ENCODE data around the gene ABI2. TPM values are rescaled to one million over a fixed set of nuclear protein-coding genes. Genes with fewer than 3 reads are reported as not detected.
A peak's percentile ranks its signal among the peaks of the same experiment; 100 is the strongest.

Gene ABI2
- total RNA-seq, 1 experiment from 2014 or later = 141 TPM

GRCh38 chr2:203484266-203485112, 156.3 kb downstream of the ABI2 start:
- Histone ChIP-seq H3K18ac (ENCODE audit: insufficient read length, low read depth, low read length) (no peak overlapping the region), H4K5ac (ENCODE audit: insufficient read length, low read depth, low read length) (no peak overlapping the region), H2AFZ (ENCODE audit: low read length) (no peak overlapping the region), H3K4me2 (ENCODE audit: insufficient read depth, insufficient read length, low read length) (no peak overlapping the region), H2AK5ac (ENCODE audit: insufficient read length, low read length) (no peak overlapping the region), H2BK120ac (ENCODE audit: low read depth, low read length, poor library complexity, severe bottlenecking) (no peak overlapping the region), H3K79me2 (ENCODE audit: insufficient read depth, low read length) (no peaks in the 10 kb centered on the region), H3K4me1 (ENCODE audit: insufficient read depth, low read length) (no peaks in the 10 kb centered on the region), H3K9me3 (ENCODE audit: control insufficient read depth, low read depth, low read length) (no peaks in the 10 kb centered on the region), H2BK20ac (ENCODE audit: low read depth, low read length, poor library complexity, severe bottlenecking) (no peak overlapping the region), H3K9ac (ENCODE audit: extremely low read depth, insufficient read length, low read length) (no peak overlapping the region), H3K27me3 (ENCODE audit: insufficient read depth, low read length) (no peaks in the 10 kb centered on the region), H2BK15ac (ENCODE audit: low read depth, low read length) (no peak overlapping the region), H3K79me1 (ENCODE audit: insufficient read depth, low read depth, low read length, poor library complexity, severe bottlenecking) (no peaks in the 10 kb centered on the region), H2BK5ac (ENCODE audit: insufficient read length, low read length) (no peak overlapping the region), H4K20me1 (ENCODE audit: control insufficient read depth, insufficient read depth, insufficient read length) (no peaks in the 10 kb centered on the region), H3K4ac (ENCODE audit: low read depth, low read length) (no peak overlapping the region), H3K27ac (ENCODE audit: insufficient read length, low read depth, low read length) (no peak overlapping the region), H4K8ac (replicated peaks; ENCODE audit: insufficient read length, low read depth, low read length) (no peak overlapping the region), H4K91ac (ENCODE audit: insufficient read length, low read depth, low read length) (no peak overlapping the region), H3K56ac (ENCODE audit: insufficient read length, low read depth, low read length) (no peak overlapping the region), H2BK12ac (ENCODE audit: insufficient read length, low read depth, low read length) (no peak overlapping the region), H3K23me2 (ENCODE audit: insufficient read length, low read depth, low read length, poor library complexity, severe bottlenecking) (no peaks in the 10 kb centered on the region), H3T11ph (ENCODE audit: low read length) (no peak overlapping the region), H3K23ac (ENCODE audit: insufficient read length, low read depth, low read length) (no peak overlapping the region), H3K14ac (ENCODE audit: insufficient read depth, low read length) (no peak overlapping the region)
- DNase-seq = peak; percentile 33
- no peaks in the 10 kb centered on the region for H3K27me3 Mint-ChIP-seq (ENCODE audit: low read depth)
- TF ChIP-seq, protein P1, sequence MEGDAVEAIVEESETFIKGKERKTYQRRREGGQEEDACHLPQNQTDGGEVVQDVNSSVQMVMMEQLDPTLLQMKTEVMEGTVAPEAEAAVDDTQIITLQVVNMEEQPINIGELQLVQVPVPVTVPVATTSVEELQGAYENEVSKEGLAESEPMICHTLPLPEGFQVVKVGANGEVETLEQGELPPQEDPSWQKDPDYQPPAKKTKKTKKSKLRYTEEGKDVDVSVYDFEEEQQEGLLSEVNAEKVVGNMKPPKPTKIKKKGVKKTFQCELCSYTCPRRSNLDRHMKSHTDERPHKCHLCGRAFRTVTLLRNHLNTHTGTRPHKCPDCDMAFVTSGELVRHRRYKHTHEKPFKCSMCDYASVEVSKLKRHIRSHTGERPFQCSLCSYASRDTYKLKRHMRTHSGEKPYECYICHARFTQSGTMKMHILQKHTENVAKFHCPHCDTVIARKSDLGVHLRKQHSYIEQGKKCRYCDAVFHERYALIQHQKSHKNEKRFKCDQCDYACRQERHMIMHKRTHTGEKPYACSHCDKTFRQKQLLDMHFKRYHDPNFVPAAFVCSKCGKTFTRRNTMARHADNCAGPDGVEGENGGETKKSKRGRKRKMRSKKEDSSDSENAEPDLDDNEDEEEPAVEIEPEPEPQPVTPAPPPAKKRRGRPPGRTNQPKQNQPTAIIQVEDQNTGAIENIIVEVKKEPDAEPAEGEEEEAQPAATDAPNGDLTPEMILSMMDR (conservative IDR thresholded peaks at IDR 0.05) = peak; percentile 75
- peak overlapping the region in 1 of 2 experiments; percentile 25; a peak in 2 of 5 replicates for H3K4me3 Mint-ChIP-seq
- H3K27ac Mint-ChIP-seq = peak overlapping the region; percentile 86 to 97 (median 88); a peak in 6 of 7 replicates
- H3K36me3 Mint-ChIP-seq (ENCODE audit: insufficient read depth in 1 of 3, low read depth in 3 of 3) = peaks cover 2 to 10% (median 5%) of the 10 kb centered on the region in 3 experiments; a peak in 4 of 7 replicates
- peaks cover 8% of the 10 kb centered on the region in 2 experiments for H3K4me1 Mint-ChIP-seq
- no peaks in the 10 kb centered on the region for H3K9me3 Mint-ChIP-seq
- no CpG with 5 or more reads among the region's 8 CpGs for WGBS (ENCODE audit: extremely low coverage, insufficient read length, low lambda C conversion rate)
